GM21447 (cell line): Measurements from ENCODE around the gene MIB2.
A peak's percentile ranks its signal among the peaks of the same experiment; 100 is the strongest.
"Not testable (repeated sequence)": the region's sequence is repeated elsewhere in the genome, so short reads cannot be mapped to it uniquely, and the experiment has no call there.

Source experiments
- ATAC-seq: cut with Tn5 transposase; IDR thresholded peaks from one replicate; pipeline ENCODE4 v1.9.1; 2021; ENCODE audit not compliant: unreplicated experiment

Gene MIB2

GRCh38 chr1:1615256-1616044 lies at the start of gene MIB2:
Gene MIB2, plus strand, starts transcription at chr1:1615500. Its CDS starts 7,953 bp downstream, at chr1:1623453.
- peak; percentile 79 for ATAC-seq

GRCh38 chr1:1567152-1567875 lies 48.0 kb upstream of the MIB2 start:
- no peak for ATAC-seq

- no peak for ATAC-seq
These were observed 47.4 kb upstream of the MIB2 start for GRCh38 chr1:1567891-1568291.

- ATAC-seq, result no peak
These were observed 46.0 kb upstream of the MIB2 start for GRCh38 chr1:1569341-1569740.

GRCh38 chr1:1573843-1574720 lies 41.2 kb upstream of the MIB2 start:
- ATAC-seq, result peak; percentile 48

GRCh38 chr1:1574721-1575537 lies 40.4 kb upstream of the MIB2 start, which contains the start of gene SSU72:
Gene SSU72, minus strand, starts transcription at chr1:1574863. Its CDS starts 306 bp downstream, at chr1:1574557.
- peak; percentile 73 for ATAC-seq

GRCh38 chr1:1577367-1578011 lies 37.8 kb upstream of the MIB2 start:
- no peak for ATAC-seq

- ATAC-seq, result no peak
These were observed 36.8 kb upstream of the MIB2 start for GRCh38 chr1:1578371-1578940.

GRCh38 chr1:1582585-1583346 lies 32.5 kb upstream of the MIB2 start:
- ATAC-seq, result no peak

- no peak for ATAC-seq
These were observed 31.8 kb upstream of the MIB2 start for GRCh38 chr1:1583347-1584010.

- ATAC-seq, result no peak
These were observed 23.8 kb upstream of the MIB2 start for GRCh38 chr1:1591452-1591851.

GRCh38 chr1:1593834-1594601 lies 21.3 kb upstream of the MIB2 start:
- ATAC-seq, result no peak

GRCh38 chr1:1594602-1595260 lies 20.6 kb upstream of the MIB2 start:
- ATAC-seq, result no peak

GRCh38 chr1:1595341-1595740 lies 20.0 kb upstream of the MIB2 start:
- not testable (repeated sequence) for ATAC-seq

GRCh38 chr1:1596493-1597274 lies 18.6 kb upstream of the MIB2 start:
- ATAC-seq, result no peak

- ATAC-seq, result no peak
These were observed 17.9 kb upstream of the MIB2 start for GRCh38 chr1:1597275-1597930.
